ENCODE data around the gene DHX58.
A peak's percentile ranks its signal among the peaks of the same experiment; 100 is the strongest.
"Not testable (repeated sequence)": the region's sequence is repeated elsewhere in the genome, so short reads cannot be mapped to it uniquely, and the experiment has no call there.

DHX58 gene

GRCh38 chr17:42112552-42113176 is at the start of gene DHX58:
TSS of gene DHX58 (minus strand) at chr17:42112714. CDS start at chr17:42111892, 822 bp downstream.
- peak; percentile 79 for DNase-seq

GRCh38 chr17:42160531-42160910 is 48.0 kb upstream of the DHX58 start:
- DNase-seq: no peak

- no peak for DNase-seq
Measured at GRCh38 chr17:42159796-42160530, 47.4 kb upstream of the DHX58 start.

GRCh38 chr17:42155614-42156045 is 43.1 kb upstream of the DHX58 start:
- no peak for DNase-seq

GRCh38 chr17:42153919-42154742 is 41.6 kb upstream of the DHX58 start:
- DNase-seq: no peak

GRCh38 chr17:42146911-42147607 is 34.5 kb upstream of the DHX58 start:
- no peak for DNase-seq

- not testable (repeated sequence) for DNase-seq
Measured at GRCh38 chr17:42143138-42143537, 30.6 kb upstream of the DHX58 start.

- no peak for DNase-seq
Measured at GRCh38 chr17:42142371-42142896, 29.9 kb upstream of the DHX58 start.

- DNase-seq: no peak
Measured at GRCh38 chr17:42141382-42141781, 28.9 kb upstream of the DHX58 start.

- not testable (repeated sequence) for DNase-seq
Measured at GRCh38 chr17:42140690-42141089, 28.2 kb upstream of the DHX58 start.

GRCh38 chr17:42138749-42139492 is 26.4 kb upstream of the DHX58 start:
- no peak for DNase-seq

GRCh38 chr17:42136654-42137051 is 24.1 kb upstream of the DHX58 start:
- DNase-seq: no peak

GRCh38 chr17:42135664-42136653 is 23.4 kb upstream of the DHX58 start:
- DNase-seq: no peak

- no peak for DNase-seq
Measured at GRCh38 chr17:42135151-42135550, 22.6 kb upstream of the DHX58 start.

- DNase-seq: peak; percentile 40
Measured at GRCh38 chr17:42133461-42134041, 21.0 kb upstream of the DHX58 start.

- DNase-seq: no peak
Measured at GRCh38 chr17:42132941-42133340, 20.4 kb upstream of the DHX58 start.

GRCh38 chr17:42131981-42132432 is 19.5 kb upstream of the DHX58 start:
- no peak for DNase-seq

GRCh38 chr17:42131232-42131631 is 18.7 kb upstream of the DHX58 start:
- no peak for DNase-seq

GRCh38 chr17:42130310-42130936 is 17.9 kb upstream of the DHX58 start:
- DNase-seq: no peak
